ENCODE data around the gene NKAPL.

NKAPL gene

GRCh38 chr6:28258877-28259777 is at the start of gene NKAPL:
Gene NKAPL, plus strand, starts transcription at chr6:28259297. Its CDS starts 75 bp downstream, at chr6:28259372.
- DNase-seq (ENCODE audit: low spot score): no peak

DNA sequence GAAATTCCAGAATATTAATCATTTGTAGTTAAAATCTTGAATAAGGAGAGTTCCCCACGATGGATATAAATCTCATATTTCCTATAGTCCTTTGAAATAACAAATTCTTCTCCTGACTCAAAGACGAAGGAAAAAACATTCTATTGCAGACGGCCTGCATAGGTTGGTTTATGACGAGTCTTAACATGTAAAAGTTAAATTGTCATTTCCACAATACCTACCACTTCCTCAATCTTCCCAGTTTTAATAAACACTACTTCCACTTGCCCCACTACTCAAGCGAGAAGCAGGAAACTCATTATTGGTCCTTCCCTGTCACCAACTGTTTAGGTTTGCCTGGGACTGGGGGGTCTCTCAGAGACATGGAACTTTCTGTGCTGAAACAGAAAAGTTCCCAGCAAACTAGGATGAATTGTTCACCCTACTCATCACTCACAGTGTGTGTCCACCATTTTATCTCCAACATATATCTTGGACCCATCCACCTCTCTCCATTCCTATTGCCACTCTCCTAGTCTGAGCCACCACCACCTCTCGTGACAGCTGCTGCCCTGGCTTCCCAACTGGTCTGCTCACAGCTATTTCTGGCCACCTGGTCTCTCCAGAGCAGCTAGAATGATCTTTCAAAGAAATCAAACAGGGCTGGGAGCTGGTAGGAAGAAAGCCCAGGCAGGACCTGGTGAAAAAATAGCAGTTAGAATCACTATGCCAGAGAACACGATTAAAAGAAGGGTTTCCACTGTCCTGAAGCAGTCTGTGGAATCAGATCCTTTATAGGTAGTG is 49.2 kb upstream of the NKAPL start:
- no peak for DNase-seq (ENCODE audit: low spot score)

GRCh38 chr6:28211840-28212509 is 47.1 kb upstream of the NKAPL start:
- peak; percentile 54 for DNase-seq (ENCODE audit: low spot score)

GRCh38 chr6:28212510-28213212 is 46.4 kb upstream of the NKAPL start:
- peak; percentile 75 for DNase-seq (ENCODE audit: low spot score)

DNA sequence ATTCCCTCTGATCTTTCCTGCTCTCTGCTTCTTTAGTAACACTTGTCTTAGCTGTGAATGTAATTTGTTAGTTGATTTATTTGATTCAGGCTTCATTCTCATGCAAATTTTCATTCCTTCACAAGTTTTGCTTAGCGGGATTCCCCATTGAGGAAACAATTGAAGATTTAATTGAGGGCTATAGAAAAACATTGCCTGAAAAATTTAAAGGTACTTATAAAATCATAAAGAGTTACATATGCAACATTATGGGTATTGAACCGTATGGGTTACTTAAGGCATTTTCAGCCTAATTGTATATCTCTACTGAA is 45.9 kb upstream of the NKAPL start:
- no peak for DNase-seq (ENCODE audit: low spot score)

DNA sequence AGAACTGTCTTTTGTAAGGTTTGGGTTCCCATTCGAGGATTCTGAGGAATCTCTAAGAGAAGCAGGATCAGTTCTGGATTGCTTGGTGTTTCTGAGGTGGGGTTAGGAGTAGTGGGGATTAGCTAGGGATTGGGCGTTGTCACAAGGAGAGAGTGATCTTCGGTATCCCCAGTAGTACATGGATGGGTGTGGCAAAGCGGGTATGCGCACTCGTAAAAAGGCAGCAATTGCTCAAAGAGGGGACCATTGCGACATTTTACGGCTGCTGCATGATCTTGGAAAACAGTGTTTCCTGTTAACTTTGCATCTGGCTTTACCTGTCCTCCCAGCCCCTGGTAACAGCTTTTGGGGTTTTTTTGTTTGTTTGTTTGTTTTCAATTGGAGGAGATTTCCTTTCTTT is 43.7 kb upstream of the NKAPL start:
- no peak for DNase-seq (ENCODE audit: low spot score)

GRCh38 chr6:28217890-28218289 is 41.2 kb upstream of the NKAPL start:
- DNase-seq (ENCODE audit: low spot score): no peak

DNA sequence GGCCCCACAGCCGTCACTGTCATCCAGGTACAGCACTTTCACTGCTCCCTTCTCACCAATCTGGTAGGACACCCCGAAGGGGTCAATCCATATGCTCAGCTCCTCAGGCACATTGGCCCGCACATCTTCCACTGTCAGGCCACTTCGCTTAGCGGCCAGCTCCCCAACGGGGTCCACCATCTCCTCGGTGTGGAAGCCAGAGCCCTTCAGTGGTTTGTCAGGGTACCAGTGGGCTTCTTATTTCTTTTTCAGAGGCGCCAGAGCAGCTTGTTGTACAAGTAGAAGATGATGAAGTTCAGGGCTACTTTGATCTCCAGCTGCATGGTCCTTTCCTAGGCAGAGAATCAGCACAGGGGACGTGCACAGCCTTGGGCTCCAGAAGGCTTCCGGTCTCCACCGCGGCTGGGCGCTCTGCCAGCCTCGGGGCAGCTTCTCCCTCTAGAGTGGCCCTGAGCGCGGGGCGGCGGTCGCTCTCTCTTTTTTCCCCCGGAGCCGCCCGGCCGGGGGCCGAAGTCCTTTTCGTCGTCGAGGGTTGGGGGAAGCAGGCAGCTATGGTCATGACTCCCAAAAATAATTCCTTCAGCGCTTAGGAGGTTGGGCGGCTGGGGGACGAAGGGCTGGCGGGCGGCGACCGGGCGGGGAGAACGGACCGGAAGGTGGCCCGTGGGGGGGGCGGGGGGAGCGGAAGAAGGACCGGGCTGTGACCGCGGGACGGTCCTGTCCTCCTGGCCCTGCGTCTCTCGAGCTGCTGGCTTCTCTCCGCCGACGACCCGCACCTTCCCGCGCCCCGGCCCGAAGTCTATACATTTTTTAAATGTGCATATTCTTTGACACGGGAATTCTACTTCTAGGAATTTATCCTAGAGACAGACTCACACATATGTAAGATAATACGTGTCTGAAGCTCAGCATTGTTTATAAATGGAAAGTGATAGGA is 40.5 kb upstream of the NKAPL start:
- peak; percentile 75 for DNase-seq (ENCODE audit: low spot score)

DNA sequence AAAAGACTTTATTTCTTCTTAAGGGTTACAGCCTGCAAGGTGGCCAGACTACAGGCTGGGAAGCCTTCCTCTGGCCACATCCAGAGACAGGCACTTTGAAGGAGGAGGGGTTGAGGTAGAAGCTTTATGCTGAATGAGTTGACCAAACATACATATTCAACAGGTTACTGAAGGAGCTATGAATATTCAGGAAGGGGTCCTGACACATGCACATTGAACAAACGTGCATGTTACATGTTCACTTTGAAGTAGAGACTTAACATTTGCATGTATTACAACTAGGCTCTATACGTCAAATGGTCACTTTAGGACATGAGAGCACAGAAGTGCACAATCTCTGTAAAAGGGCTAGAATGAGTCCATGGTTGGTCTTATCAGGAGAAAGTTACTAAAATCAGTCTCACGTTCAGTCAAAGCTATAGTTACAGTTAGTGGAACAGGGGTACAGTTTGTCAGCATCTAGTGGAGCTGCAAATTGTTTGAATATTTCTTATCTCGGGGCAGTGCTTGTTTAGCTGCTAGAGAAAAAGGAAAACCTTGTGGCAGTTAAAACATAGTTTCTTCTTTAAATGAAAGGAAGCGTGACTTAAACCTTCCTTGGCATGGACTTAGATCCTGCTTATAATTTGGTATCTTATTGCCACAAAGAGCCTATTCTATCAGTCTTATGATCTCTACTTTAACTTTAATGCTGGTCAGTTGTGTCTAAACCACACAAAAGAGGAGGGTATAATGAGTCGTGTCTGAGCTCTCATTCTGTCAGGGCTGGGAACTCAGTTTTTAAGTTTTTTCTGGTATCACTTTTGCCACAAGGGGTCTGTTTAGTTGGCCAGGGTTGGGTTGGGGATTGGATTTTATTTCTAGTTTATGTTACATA is 38.6 kb upstream of the NKAPL start:
- DNase-seq (ENCODE audit: low spot score): no peak

DNA sequence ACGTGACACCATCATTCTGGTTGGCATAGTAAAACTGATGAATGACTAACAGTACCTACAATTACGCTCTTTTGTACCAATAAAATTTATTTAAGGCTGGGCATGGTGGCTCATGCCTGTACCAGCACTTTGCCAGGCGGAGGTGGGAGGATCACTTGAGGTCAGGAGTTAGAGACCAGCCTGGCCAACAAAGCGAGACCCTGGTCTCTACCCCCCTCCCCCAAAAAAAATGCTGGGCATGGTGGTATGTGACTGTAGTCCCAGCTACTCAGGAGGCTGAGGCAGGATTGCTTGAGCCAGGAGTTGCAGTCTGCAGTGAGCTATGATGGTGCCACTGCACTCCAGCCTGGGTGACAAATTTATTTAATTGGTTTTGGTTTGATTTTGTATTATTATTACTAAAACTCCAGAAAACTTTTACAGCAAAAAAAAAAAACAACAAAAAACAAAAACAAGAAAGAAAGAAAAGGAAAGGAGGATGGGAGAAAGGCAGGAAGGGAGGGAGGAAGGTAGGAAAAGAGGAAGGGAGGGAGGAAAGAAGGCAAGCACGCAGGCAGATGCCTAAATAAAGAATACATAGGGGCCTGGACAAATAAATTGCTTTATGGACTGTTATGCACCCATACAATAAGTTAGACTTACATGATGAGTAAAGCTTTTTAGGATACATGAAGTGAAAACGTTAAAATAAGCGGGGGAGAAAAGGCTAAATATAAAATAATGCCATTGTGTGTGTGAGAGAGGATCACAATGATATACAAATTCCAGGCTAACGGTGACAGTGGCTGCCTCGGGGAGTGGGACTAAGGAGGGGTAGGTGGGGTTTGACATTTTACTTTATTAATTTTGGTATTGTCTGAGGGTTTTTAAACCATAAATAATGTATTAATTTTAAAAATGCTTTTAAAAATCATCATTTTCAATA is 34.7 kb upstream of the NKAPL start:
- DNase-seq (ENCODE audit: low spot score): no peak

DNA sequence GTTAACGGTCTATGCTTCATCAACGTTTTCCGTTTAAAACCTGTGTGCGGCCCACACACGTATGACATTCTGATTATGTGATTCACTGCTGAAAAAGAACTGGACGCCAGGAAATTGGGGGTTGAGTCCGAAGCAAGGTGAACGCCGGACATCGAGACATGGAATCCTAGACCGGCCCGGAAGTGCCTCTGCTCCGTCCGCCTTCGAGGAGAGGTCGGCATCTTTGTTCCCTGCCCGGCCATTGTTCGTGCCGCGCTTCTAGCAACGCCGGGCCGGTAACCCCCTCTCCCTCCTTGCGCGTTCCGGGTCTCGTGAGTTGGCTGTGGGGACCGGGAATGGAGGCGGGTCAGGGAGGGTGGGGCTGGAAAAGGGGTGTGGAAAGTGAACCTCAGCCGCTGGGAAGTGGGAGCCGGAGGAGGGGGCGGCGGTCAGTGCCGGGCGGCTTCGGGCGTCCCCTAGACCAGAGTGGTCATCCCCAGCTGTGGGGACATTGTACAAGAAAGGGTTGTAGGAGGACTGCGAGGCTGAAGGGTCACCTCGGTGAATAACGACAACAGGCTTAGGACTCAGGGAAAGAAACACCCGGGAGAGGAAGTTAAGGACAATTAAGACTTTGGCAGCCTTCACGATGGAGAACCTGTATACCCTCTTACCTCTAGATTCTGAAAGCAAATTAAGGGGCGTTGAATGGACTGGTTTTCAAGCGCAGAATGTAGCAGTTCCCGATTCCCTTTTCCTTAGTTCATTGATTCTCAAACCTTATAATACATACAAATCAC is 33.9 kb upstream of the NKAPL start, which contains the start of gene ZSCAN9:
Gene ZSCAN9 (plus strand): TSS at position 220 of the 779 bp plus-strand sequence. CDS start 1,810 bp downstream, outside the sequence.
- DNase-seq (ENCODE audit: low spot score): peak; percentile 90

GRCh38 chr6:28226460-28226859 is 32.6 kb upstream of the NKAPL start:
- DNase-seq (ENCODE audit: low spot score): no peak

GRCh38 chr6:28232785-28233184 is 26.3 kb upstream of the NKAPL start:
- no peak for DNase-seq (ENCODE audit: low spot score)

DNA sequence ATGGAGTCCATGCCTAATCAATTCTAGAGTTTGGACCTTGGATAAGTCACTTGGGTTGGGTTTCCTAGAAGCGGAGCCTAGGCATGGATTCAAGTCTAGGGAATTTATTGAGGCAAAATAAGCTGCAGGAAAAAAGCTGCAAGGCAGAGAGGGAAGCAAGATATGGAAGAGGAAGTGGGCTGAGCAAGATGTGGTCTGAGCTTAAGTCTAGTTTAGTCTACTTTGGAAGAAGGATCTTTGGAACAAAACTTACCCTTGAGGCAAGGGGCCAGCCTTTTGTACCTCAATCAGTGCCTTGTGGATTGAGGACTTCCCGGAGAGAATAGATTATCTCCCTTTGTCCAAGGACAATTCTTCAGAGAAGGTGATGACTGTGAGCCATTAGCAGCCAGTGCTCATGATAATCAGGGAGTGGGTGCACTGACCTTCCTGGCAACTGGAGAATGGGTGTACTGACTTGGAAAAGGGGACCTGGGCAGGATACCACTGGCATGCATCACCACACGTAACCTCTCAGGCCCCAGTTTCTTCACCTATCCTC is 23.1 kb upstream of the NKAPL start:
- DNase-seq (ENCODE audit: low spot score): no peak

GRCh38 chr6:28239636-28240035 is 19.5 kb upstream of the NKAPL start:
- DNase-seq (ENCODE audit: low spot score): no peak

- DNase-seq (ENCODE audit: low spot score): no peak
Observed at GRCh38 chr6:28240471-28240870, 18.6 kb upstream of the NKAPL start.

- DNase-seq (ENCODE audit: low spot score): no peak
Observed at GRCh38 chr6:28243946-28244345, 15.2 kb upstream of the NKAPL start.

Measured in ecto neural progenitor cell (in vitro differentiated cells).